GM19099 (cell line): ENCODE measurements around the gene SMARCC2.

Experiments
- POLR2A ChIP-seq: IDR thresholded peaks from 3 replicates; pipeline ENCODE4 v1.6.1; 2011; ENCODE audit warnings: low read depth; ENCODE audit not compliant: insufficient read length; ENCODE audit errors: extremely low read depth

The SMARCC2 gene

DNA sequence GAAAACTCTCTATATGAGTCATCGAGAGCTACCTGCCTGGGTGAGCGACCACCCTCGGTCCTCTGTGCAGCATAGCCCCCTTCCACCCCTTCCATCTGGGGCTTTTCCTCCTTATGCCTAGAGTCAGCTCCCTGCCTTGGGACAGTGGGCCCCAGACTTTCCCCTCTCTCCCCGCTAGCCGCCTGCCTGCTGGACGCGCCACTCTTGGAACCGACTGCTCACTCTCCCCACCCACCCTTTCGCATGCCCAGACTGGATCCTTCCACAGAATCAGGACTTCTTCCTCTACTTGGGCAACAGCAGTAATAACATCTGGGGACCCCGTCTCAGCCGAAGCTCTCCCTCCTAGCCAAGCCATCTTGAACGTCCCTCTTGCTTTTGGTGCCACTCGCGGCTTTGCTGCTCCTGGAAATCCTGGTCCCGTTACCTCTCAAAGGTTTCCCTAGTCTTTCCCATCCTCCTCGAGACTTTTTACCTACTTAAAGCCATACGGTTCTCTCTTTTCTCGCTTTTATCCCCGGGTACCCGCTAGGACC, 60.5 kb downstream of the SMARCC2 start:
- no peak for TF ChIP-seq POLR2A

DNA sequence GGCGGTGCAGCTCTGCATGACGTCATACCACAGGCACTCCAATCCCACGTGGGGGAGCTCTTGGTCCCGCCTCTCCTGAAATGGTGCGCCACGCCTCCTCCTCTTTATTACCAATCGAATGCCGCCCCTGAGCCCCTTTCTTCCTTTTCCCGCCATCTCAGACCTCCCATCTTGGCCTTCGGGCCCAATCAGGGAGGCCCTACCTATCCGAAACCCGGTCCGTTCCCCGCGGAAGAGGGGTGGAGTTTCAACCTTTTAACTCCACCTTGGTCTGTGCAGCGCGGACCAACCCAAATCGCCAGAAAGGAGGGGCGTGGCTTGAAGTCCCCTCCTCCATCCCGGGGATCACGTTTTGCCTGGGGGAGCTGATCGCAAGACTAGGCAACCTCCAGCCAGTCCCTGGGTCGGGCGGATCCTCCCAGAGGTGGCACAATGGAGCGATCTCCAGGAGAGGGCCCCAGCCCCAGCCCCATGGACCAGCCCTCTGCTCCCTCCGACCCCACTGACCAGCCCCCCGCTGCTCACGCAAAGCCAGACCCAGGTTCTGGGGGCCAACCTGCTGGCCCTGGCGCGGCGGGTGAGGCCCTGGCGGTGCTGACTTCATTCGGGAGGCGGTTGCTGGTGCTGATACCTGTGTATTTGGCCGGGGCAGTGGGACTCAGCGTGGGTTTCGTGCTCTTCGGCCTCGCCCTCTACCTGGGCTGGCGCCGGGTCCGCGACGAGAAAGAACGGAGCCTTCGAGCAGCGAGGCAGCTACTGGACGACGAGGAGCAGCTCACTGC, 61.2 kb downstream of the SMARCC2 start, which contains the start of gene ESYT1:
TSS of gene ESYT1 (plus strand) at position 380 of the 782 bp plus-strand sequence. CDS start at position 433, 53 bp downstream.
- peak; percentile 68 for TF ChIP-seq POLR2A

DNA sequence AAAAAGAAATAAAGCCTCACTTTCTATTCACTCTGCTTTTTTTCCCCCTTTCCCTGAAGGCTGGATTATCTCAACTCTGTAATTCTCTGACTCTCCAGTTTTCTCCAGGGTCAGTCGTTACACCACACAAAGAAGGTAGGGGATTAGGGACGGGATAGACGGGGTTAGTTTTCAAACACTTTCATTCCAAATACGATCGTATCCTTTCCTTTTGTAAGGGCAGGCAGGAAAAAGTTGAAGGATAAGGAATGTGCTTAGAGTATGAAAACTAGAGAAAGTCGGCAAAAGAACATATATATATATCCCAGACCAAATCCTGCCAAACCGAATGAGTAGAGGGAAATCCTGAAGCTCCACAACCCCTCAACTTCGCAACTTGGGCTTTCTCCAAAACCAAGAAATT, 61.8 kb downstream of the SMARCC2 start:
- no peak for TF ChIP-seq POLR2A

DNA sequence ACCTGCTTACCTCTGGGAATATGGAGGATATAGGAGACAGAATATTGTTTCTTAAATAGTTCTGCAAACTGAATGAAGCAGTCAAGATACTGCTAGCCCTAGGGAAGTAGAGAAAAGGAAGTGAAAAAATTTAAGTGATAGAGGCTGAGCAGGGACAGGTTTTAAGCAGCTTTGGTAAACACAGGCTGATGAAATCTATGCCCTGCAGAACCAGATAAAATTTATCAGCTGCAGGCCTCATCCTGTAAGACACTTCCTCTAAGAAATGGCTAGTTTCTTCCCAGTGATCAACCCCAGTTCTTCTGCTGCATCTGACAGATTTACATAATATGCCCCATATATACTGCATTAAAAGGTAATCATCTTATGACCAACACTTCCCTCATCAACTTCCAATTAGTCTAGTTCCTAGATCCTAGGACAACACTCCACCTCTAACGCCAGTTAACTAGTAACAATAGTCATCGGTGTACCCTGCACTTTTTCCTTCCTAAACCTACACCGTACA, 62.5 kb downstream of the SMARCC2 start:
- no peak for TF ChIP-seq POLR2A

DNA sequence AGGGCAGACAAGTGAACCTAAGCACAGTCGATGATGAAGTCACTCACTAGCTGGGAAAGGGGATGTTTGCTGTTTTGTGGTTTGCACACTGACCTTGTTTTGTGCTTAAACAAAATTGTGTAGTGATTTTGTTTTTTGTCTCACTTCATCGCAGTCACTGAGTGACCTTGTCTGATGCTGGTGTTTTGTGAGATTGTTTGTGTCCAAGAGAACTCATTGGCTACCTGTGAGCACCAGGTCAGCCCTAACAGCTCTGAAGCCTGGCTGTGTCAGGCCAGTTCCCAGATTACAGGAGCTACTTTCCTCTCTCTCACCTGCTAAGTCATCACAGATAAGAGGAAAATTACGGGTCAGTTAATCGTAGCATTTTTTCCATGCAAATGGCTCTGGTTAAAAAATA, 65.2 kb downstream of the SMARCC2 start:
- no peak for TF ChIP-seq POLR2A

DNA sequence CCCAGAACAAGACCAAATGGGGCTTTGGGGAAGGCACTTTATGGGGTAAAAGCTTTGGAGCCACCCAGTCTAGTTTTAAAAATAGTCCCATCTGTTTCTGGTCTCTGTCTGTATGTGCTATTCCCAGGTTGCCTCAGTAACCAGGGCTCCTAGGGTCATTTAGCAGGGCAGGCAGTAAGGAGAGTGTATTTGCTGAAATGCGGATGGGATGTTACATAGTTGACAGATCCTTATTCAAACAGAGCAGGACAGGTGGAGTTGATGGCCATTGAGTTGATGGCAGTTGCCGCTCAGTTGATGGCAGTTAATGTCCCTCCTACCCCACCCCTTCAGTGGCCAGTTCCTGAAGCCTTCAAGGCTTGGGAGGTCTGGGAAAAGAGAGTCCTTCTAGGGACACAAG, 66.6 kb downstream of the SMARCC2 start:
- TF ChIP-seq POLR2A: no peak

DNA sequence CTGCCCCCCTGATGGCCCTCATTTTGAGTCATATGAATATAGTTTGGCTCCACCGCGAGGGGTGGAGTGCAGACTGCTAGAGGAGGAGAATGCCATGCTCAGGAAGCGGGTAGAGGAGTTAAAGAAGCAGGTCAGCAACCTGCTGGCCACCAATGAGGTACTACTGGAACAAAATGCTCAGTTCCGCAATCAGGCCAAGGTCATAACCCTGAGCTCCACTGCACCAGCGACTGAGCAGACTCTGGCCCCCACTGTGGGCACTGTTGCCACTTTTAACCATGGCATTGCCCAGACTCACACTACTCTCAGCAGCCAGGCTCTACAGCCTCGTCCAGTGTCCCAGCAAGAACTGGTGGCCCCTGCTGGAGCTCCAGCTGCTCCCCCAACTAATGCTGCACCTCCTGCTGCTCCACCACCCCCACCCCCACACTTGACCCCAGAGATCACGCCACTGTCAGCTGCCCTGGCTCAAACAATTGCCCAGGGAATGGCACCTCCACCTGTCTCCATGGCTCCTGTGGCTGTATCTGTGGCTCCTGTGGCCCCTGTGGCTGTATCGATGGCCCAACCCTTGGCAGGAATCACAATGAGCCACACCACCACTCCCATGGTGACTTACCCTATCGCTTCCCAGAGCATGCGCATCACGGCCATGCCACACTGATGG, 67.9 kb downstream of the SMARCC2 start:
- no peak for TF ChIP-seq POLR2A

DNA sequence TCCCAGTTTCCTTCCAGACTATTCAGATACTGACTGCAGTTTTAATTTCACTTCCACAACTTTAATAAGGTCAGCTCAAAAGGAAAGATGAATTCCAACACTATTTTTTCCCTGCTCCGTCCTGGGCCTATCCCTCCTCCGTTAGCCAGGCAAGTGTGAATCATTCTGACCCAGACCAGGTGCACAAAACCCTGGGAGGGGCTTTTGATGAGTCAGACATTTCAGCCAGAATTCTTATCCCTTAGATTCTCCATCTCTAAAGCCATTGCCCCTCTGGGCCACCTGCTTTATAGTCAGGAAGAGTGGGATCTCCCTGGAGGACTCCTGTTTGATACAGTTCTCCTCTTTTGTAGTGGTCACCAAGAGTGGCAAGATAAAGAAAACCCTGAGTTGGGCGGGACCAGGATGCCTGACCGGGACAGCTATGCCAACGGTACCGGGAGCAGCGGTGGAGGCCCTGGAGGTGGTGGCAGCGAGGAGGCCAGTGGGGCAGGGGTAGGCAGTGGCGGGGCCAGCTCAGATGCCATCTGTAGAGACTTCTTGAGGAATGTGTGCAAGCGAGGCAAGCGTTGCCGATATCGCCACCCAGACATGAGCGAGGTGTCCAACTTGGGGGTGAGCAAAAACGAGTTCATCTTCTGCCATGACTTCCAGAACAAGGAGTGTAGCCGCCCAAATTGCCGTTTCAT, 69.0 kb downstream of the SMARCC2 start:
- TF ChIP-seq POLR2A: no peak

DNA sequence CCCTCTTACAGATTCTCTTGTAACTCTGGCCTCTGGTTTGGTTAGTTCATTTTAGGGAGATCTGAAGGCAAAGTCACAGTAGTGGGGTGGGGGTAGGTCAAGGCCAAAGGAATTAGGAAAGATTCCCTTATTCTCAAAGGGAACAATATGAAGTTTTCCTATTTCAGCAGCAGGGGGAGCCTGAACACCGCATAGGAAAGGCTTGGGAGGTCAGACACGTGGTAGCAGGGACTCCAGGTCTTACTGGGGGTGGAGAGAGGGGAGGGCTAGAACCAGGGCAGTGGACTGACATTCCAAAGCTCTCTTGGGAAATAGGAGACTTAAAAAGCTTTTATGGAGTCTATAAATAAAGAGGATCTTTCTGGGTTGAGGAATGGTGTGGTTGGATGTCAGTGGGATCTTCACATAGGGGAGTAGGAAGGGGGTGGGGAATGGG, 69.9 kb downstream of the SMARCC2 start:
- TF ChIP-seq POLR2A: no peak

DNA sequence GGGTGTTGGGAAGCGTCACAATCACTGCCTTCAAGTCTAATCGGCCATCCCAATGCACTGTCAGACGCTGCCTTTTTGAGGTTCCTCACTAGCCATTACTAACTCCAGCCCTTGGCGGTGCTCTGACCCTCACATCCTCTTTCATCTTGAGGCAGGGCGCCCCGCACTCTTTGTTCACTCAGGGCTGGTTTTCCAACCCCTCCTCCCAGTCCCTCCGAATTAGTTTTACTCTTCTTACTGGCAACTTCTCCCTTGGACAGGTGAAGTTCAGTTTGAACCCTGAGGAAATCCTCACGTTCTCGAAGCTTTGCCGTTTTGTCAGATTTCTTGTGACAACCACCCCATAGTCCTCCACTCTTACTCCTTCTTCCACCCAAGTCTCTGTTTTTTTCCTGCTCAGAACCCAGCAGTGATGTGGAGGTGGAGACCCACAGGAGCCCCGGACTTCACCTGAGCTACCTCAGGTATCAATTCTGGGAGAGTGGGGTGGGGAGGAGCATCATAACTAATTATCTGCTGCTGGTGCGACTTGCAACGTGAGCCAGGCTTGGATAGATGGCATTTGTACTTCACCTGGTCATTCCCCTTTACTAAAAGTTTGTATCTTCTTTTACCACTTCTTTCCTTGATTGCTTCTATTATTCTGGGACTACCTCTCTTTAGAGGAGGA, 70.5 kb downstream of the SMARCC2 start:
- no peak for TF ChIP-seq POLR2A

DNA sequence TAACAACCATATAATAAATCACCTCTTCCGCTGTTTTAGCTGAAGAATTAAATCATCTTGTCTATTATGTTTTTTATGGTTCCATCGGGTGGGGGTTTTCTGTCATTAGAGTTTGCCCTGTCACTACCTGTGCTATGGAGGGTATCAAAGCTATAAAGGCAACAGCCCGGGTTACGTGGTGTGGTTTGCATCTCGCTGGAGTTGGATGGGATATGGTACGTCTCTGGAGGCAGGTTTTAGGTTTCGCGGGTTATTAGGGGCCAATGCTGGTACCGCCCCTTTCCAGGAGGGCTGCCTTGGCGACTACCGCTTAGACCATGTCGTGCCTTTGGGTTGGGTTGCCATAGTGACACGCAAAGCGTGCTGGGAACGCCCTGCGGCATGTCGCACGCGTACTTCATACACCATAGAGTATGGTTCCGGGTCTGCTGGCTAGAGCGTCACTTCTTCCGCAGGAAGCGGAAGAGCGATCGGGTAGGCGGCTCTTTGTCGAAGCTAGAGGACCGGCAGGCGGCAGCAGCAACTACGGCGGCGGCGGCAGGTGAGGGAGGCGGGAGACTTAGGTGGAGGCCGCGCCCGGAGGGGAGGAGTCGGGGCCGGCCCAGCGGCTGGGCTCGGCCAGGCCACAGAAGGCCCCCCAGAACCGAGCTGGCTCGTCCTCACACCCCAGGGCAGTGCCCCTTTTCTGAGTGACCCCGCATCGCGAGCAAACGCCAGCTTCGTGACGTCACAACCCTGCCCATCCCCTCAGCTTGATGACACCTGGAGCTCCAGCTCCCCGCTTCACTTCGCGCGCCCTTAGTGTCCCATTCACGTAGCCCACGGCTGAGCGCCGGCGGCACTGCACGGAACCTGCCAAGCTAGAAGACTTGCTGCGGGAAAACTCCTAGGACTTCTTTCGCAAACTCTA, 71.2 kb downstream of the SMARCC2 start, which contains the start of gene ZC3H10:
TSS of gene ZC3H10 (plus strand) at position 489 of the 910 bp plus-strand sequence. CDS start 2,297 bp downstream, outside the sequence.
- peak; percentile 97 for TF ChIP-seq POLR2A

DNA sequence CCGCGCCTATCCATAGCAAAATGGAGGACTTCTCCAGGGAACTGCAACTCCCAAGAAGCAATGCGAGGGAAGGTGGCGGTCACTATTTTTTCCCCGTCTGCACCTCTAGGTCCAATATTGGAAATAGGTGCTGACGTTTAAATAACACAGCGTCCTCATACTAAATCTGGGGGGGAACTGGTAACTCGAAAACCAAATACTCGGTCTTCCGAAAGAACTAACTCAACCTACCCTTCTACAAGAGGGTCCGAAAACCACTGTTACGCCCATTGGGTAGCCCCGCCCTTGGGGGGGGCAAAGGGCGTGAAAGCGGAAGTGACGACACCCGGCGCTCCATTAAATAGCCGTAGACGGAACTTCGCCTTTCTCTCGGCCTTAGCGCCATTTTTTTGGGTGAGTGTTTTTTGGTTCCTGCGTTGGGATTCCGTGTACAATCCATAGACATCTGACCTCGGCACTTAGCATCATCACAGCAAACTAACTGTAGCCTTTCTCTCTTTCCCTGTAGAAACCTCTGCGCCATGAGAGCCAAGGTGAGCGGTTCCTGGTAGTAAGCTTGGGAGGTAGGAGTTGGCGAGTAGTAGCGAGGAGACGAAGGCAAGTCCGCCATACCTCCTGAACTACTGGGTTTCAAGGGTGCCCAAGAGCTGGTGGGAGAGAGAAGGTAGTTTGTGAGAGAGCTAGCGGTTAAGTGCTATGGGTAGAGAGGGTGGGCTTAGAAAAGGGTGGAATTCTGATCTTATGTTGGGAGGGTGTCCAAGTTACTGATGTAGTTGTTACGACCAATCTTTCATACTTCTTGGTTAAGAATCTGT, 72.8 kb downstream of the SMARCC2 start, which contains the start of gene RPL41:
TSS of gene RPL41 (plus strand) at position 367 of the 815 bp plus-strand sequence.
- peak; percentile 100 for TF ChIP-seq POLR2A

DNA sequence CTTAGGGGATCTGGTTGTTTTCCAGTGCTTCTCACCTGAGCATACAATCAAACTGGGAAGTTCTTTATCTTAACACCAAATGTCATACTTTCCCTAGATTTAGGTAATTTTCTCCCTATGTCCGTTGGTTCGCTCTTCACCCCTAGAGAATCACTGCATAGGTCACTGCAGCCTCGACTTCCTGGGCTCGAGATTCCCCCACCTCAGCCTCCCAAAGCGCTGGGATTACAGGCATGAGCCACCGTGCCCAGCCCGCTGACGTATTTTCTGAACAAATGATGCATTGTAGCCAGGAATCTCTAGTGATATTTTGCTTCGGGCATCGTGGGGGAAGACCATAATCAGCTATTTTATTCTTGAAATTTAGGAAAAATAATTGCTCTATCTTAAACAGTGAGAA, 74.0 kb downstream of the SMARCC2 start:
- no peak for TF ChIP-seq POLR2A

DNA sequence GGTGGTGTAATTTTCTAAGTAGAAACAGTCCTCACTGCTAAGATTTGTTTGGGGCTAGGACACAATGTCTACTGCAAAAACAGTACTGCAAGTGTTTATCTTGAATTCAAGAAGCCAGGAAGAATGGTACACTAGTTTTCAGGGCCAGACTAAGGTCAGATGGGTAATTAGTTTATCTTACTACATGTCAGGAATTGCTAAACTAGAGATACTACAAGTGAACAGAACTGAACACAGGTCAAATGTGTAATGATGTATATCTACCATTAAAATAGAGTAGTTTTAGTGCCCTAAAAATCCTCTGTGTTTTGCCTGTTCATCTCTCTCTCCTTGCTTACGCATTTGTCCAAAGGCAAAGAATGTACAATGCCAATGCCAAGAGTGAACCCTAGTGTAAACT, 75.2 kb downstream of the SMARCC2 start:
- TF ChIP-seq POLR2A: no peak
